Suprapubic skin (tissue), 4 donors: Measurements from ENCODE around the gene ZEB2. TPM values are rescaled to one million over a fixed set of nuclear protein-coding genes. Genes with fewer than 3 reads are reported as not detected.

Source experiments
- DNase-seq, 2 donors: peaks; one replicate each; pipeline ENCODE4 v3.0.0-alpha.2; 2019; ENCODE audit warnings: low spot score in 2 of 2
- H3K27ac ChIP-seq: fragments of 200-600 bp; sonication (generic); one replicate; pipeline ENCODE4 v1.5.1; 2019
- H3K27me3 ChIP-seq: fragments of 200-600 bp; sonication (generic); one replicate; pipeline ENCODE4 v1.5.1; 2019
- H3K36me3 ChIP-seq: fragments of 200-600 bp; sonication (generic); one replicate; pipeline ENCODE4 v1.5.1; 2019
- H3K4me1 ChIP-seq: fragments of 200-600 bp; sonication (generic); one replicate; pipeline ENCODE4 v1.5.1; 2019
- H3K4me3 ChIP-seq: fragments of 200-600 bp; sonication (generic); one replicate; pipeline ENCODE4 v1.5.1; 2019; ENCODE audit warnings: mild to moderate bottlenecking
- H3K9me3 ChIP-seq: fragments of 200-600 bp; sonication (generic); one replicate; pipeline ENCODE4 v1.5.1; 2019
- CTCF ChIP-seq, 2 donors: fragments of 200-600 bp in 1 of 2; fragments of 450-650 bp in 1 of 2; sonication (generic) in 1 of 2; IDR thresholded peaks; one replicate each; pipeline ENCODE4 v1.5.1; 2016 to 2019; ENCODE audit warnings: antibody characterized with exemption in 2 of 2, mild to moderate bottlenecking in 1 of 2, moderate library complexity in 1 of 2
- EP300 ChIP-seq: sonication (generic); formaldehyde crosslinking; IDR thresholded peaks from one replicate; pipeline ENCODE4 v1.6.1; 2017; ENCODE audit warnings: antibody characterized with exemption
- POLR2A ChIP-seq, 2 donors: fragments of 450-650 bp; IDR thresholded peaks; one replicate each; pipeline ENCODE4 v1.6.1; 2017; ENCODE audit warnings: antibody characterized with exemption in 2 of 2, mild to moderate bottlenecking in 2 of 2, moderate library complexity in 2 of 2
- POLR2AphosphoS5 ChIP-seq, 3 donors: sonication (generic); formaldehyde crosslinking; IDR thresholded peaks; one replicate each; pipeline ENCODE4 v1.6.1; 2017; ENCODE audit warnings: antibody characterized with exemption in 3 of 3
- WGBS: methylation state at CpG from one replicate; pipeline ENCODE4 v1.1.5; 2018; 5-methylcytosine and 5-hydroxymethylcytosine counted together
- total RNA-seq, 4 donors: library from RNA; depleted of rRNA; stranded (reverse); fragments of >200 nt; gene quantifications; one replicate each; pipeline ENCODE4 v1.1.0, GENCODE V29; 2016

The ZEB2 gene
- total RNA-seq, 4 donors from 2014 or later, result 16.3 to 43.7 (median 34.5) TPM

DNA sequence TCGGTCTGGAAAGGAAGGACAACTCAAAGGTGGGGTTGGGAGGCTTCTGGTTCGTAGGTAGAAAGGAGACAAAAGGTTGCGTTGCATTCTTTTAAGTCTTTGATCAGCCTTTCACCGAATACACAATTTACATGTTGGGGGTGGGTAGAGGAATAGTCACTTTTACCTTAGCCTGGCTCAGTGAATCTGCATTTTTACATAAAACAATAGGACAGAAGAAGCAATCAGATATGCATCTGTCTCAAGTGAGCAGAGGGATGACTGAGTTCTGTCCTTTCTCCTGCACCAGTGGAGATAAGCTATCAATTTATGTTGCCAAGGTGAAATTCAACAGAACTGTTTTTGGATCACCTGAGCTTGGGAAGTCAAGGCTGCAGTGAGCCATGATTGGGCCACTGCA is 173.7 kb downstream of the ZEB2 start:
- H3K36me3 ChIP-seq, result no peaks in the 10 kb centered on the region
- no peak overlapping the region for H3K27ac ChIP-seq
- no peaks in the 10 kb centered on the region for H3K4me1 ChIP-seq
- no peaks in the 10 kb centered on the region for H3K9me3 ChIP-seq
- DNase-seq, result no peak
- WGBS, result 94% methylated on average over 4 of the region's 4 CpGs
- H3K27me3 ChIP-seq, result no peaks in the 10 kb centered on the region
- TF ChIP-seq POLR2A (IDR thresholded peaks at IDR 0.05) (no peak), POLR2AphosphoS5 (IDR thresholded peaks at IDR 0.05) (no peak), CTCF (IDR thresholded peaks at IDR 0.05) (no peak), EP300 (no peak)
- H3K4me3 ChIP-seq, result no peak overlapping the region

GRCh38 chr2:144343145-144343544 is 176.8 kb downstream of the ZEB2 start:
- no peak for DNase-seq
- no peaks in the 10 kb centered on the region for H3K27me3 ChIP-seq
- 71% methylated on average over 1 of the region's 1 CpG for WGBS
- peaks cover 11% of the 10 kb centered on the region for H3K4me1 ChIP-seq
- no peak for TF ChIP-seq POLR2A (IDR thresholded peaks at IDR 0.05)
- TF ChIP-seq CTCF (IDR thresholded peaks at IDR 0.05), result no peak
- no peak for TF ChIP-seq EP300
- no peak for TF ChIP-seq POLR2AphosphoS5 (IDR thresholded peaks at IDR 0.05)
- H3K9me3 ChIP-seq, result no peaks in the 10 kb centered on the region
- H3K27ac ChIP-seq, result no peak overlapping the region
- H3K4me3 ChIP-seq, result no peak overlapping the region
- H3K36me3 ChIP-seq, result no peaks in the 10 kb centered on the region

- Histone ChIP-seq H3K4me3 (no peak overlapping the region), H3K9me3 (no peaks in the 10 kb centered on the region), H3K4me1 (peaks cover 13% of the 10 kb centered on the region), H3K27ac (no peak overlapping the region), H3K27me3 (no peaks in the 10 kb centered on the region), H3K36me3 (no peaks in the 10 kb centered on the region)
- DNase-seq, result no peak
- TF ChIP-seq EP300 (no peak), CTCF (IDR thresholded peaks at IDR 0.05) (no peak), POLR2A (IDR thresholded peaks at IDR 0.05) (no peak), POLR2AphosphoS5 (IDR thresholded peaks at IDR 0.05) (no peak)
- WGBS, result 85% methylated on average over 1 of the region's 1 CpG
Observed at GRCh38 chr2:144341538-144341937, 178.4 kb downstream of the ZEB2 start.

- TF ChIP-seq EP300, result no peak
- TF ChIP-seq POLR2A (IDR thresholded peaks at IDR 0.05), result no peak
- no peak for TF ChIP-seq CTCF (IDR thresholded peaks at IDR 0.05)
- no peak for TF ChIP-seq POLR2AphosphoS5 (IDR thresholded peaks at IDR 0.05)
- no peaks in the 10 kb centered on the region for H3K9me3 ChIP-seq
- no peak for DNase-seq
- H3K4me3 ChIP-seq, result no peak overlapping the region
- H3K4me1 ChIP-seq, result peaks cover 13% of the 10 kb centered on the region
- no peaks in the 10 kb centered on the region for H3K27me3 ChIP-seq
- no peaks in the 10 kb centered on the region for H3K36me3 ChIP-seq
- H3K27ac ChIP-seq, result no peak overlapping the region
- 53% methylated on average over 2 of the region's 2 CpGs for WGBS
Observed at GRCh38 chr2:144339048-144339447, 180.9 kb downstream of the ZEB2 start.

GRCh38 chr2:144334551-144334950 is 185.4 kb downstream of the ZEB2 start:
- Histone ChIP-seq H3K27me3 (no peaks in the 10 kb centered on the region), H3K36me3 (no peaks in the 10 kb centered on the region), H3K4me3 (no peak overlapping the region), H3K4me1 (peaks cover 28% of the 10 kb centered on the region), H3K27ac (no peak overlapping the region), H3K9me3 (no peaks in the 10 kb centered on the region)
- TF ChIP-seq POLR2AphosphoS5 (IDR thresholded peaks at IDR 0.05) (no peak), CTCF (IDR thresholded peaks at IDR 0.05) (no peak), EP300 (no peak), POLR2A (IDR thresholded peaks at IDR 0.05) (no peak)
- 75% methylated on average over 4 of the region's 4 CpGs for WGBS
- no peak for DNase-seq
